Measurements from ENCODE around the gene CACNA1D.
"Not testable (repeated sequence)": the region's sequence is repeated elsewhere in the genome, so short reads cannot be mapped to it uniquely, and the experiment has no call there.

CACNA1D gene

DNA sequence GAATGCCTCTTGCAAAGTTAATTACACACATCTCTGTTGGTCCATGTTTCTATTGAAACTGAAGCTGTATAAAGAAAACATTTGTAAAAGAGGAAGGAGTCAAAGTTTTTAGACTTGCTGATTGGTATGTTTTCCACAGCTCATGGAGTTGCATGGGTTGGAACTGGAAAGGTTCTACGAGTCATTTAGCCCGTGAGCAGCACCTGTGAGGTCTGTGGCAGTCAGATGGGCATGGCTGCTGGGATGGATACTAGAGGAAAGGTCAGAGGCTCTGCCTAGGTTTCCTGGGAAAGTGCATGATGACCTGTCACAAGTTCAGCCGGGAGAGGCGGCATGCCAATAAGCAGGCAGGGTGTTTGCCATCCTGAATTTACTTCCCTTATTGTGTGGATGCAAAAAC lies 155.4 kb downstream of the CACNA1D start:
- Histone ChIP-seq H3K36me3 (ENCODE audit: insufficient read depth, low read length) (no peaks in the 10 kb centered on the region), H3K4me1 (ENCODE audit: insufficient read depth, low read length) (no peaks in the 10 kb centered on the region), H3K4me3 (ENCODE audit: low read length) (no peak overlapping the region), H3K9me3 (ENCODE audit: low read length) (no peaks in the 10 kb centered on the region), H2AFZ (ENCODE audit: low read depth, low read length) (no peak overlapping the region), H3K27me3 (ENCODE audit: insufficient read depth, low read length) (no peaks in the 10 kb centered on the region)

DNA sequence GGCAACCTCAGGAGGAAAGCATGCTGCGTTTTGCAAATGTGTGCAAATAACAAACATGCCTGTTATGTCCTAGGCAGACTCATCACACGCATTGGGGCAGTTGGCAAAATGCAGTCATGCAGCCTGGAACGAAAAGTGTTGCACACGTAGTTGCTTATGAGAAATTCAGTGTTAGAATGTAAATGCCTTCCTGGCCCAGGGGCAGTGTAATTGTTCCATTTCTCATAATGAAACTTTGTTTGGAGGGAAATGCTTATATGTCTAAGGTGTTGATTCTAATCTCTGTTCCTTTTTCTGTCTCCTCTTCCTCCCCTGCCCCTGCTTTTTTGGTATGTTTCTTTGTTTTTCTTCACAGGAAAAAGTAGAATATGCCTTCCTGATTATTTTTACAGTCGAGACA lies 156.0 kb downstream of the CACNA1D start:
- H3K27me3 ChIP-seq (ENCODE audit: insufficient read depth, low read length): no peaks in the 10 kb centered on the region
- no peaks in the 10 kb centered on the region for H3K9me3 ChIP-seq (ENCODE audit: low read length)

DNA sequence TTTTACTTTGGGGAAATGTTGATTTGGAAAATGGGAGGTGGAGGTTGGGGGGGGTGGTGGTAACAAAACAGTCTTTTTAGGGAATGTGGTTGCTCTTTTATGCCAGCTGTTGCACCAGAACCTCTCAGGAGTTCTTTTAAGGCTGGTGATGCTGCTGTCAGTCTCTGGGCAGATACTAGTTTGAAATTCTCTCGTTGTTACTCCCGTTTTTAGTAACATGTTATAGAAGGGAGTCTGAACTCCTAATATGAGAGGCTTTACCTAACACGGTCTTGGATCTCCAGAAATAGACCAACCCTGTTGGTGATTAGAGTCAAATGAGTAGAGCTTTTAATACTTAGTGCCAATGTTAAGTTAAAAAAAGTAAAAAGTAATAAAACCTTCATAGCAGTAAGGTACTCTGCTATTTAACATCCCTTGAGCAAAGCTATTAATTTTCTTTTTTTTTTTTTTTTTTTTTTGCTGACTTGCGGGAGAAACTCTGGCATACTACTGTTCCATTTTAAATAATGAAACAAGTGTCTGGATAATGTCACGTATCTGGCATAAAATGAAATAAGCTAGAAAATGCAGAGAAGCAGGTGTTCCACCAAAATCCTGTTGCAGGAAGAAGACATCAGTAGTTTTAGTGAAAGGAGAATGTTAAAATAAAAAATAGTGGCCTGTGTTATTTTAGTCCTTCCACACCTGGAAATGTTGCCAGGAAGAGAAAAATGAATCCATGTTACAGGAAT lies 156.7 kb downstream of the CACNA1D start:
- Histone ChIP-seq H3K4me1 (ENCODE audit: insufficient read depth, low read length) (no peaks in the 10 kb centered on the region), H3K4me3 (ENCODE audit: low read length) (no peak overlapping the region), H3K9me3 (ENCODE audit: low read length) (no peaks in the 10 kb centered on the region), H2AFZ (ENCODE audit: low read depth, low read length) (no peak overlapping the region), H3K27me3 (ENCODE audit: insufficient read depth, low read length) (no peaks in the 10 kb centered on the region), H3K36me3 (ENCODE audit: insufficient read depth, low read length) (no peaks in the 10 kb centered on the region)

More for the DNA sequence above, 156.0 kb downstream of the CACNA1D start:
- H3K36me3 ChIP-seq (ENCODE audit: insufficient read depth, low read length): no peaks in the 10 kb centered on the region
- no peak overlapping the region for H3K4me3 ChIP-seq (ENCODE audit: low read length)
- H2AFZ ChIP-seq (ENCODE audit: low read depth, low read length): no peak overlapping the region
- H3K4me1 ChIP-seq (ENCODE audit: insufficient read depth, low read length): no peaks in the 10 kb centered on the region

DNA sequence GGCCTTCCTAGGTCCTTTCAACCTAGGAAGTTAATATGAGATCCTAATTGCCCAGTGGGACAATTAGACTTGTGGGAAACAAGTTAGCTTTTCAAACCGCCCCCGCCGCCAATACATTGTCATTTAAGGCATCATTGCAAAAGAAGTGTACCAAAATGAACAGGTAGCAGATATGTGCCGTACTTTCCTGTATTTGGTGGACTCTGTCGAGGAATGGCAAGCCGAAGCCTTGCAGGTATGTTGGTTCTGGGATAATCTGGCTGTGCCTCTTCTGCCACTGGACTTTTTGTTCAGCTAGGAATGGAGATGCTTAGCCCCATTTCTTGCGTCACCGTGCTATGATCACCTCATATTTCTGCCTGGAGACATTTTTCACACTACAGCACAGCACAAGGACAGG lies 157.5 kb downstream of the CACNA1D start:
- Histone ChIP-seq H3K4me1 (ENCODE audit: insufficient read depth, low read length) (no peaks in the 10 kb centered on the region), H3K36me3 (ENCODE audit: insufficient read depth, low read length) (no peaks in the 10 kb centered on the region), H2AFZ (ENCODE audit: low read depth, low read length) (no peak overlapping the region), H3K9me3 (ENCODE audit: low read length) (no peaks in the 10 kb centered on the region), H3K4me3 (ENCODE audit: low read length) (no peak overlapping the region), H3K27me3 (ENCODE audit: insufficient read depth, low read length) (no peaks in the 10 kb centered on the region)

DNA sequence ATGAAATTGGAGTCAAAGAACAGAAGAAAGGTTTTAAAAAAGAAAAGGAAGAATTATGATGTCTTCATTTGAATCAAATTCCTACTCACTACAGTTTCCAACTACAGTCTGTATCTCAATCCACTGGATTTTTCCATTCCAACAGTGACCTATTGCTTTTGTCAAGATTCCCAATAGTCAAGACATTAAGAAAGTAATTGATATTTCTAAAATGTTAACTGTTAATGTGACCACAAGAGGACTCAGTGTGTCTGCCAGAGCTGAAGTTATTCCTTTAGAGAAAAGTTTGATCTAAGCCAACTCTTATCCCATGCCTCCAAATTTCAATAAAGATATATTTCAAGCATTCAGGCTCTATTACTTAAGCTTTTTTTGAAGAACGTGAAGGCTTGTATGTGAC lies 163.2 kb downstream of the CACNA1D start:
- no peak overlapping the region for H2AFZ ChIP-seq (ENCODE audit: low read depth, low read length)

DNA sequence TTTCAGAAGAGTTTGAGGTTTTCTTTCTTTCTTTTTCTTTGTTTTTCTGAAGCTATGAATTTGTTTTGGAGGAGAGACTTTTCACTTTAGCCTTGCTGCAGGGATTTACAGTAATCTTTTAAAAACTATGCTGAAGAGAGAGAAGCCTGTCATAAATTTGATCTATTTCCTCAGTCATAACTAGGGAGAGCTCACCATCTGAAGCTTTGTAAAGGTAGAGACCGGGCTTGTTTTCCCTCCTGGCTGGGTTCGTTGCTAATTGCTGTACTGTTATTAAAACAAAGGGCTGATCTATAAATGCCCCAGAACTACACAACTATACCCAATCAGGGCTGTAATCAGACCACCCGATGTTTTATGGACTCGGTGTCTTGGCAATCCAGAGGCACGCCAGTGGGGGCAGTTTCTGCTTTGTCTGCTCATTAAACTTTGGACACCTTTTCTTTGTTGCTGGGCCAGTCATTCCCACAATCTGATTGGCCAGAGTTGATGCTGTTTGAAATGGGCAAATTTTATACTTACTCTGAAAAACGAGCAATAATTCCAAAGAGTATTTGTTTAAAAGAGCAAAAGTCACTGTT lies 164.3 kb downstream of the CACNA1D start:
- Histone ChIP-seq H3K4me1 (ENCODE audit: insufficient read depth, low read length) (peaks cover 7% of the 10 kb centered on the region), H3K9me3 (ENCODE audit: low read length) (peaks cover 13% of the 10 kb centered on the region), H3K4me3 (ENCODE audit: low read length) (no peak overlapping the region), H3K36me3 (ENCODE audit: insufficient read depth, low read length) (no peaks in the 10 kb centered on the region), H3K27me3 (ENCODE audit: insufficient read depth, low read length) (no peaks in the 10 kb centered on the region), H2AFZ (ENCODE audit: low read depth, low read length) (no peak overlapping the region)

More for the DNA sequence above, 163.2 kb downstream of the CACNA1D start:
- Histone ChIP-seq H3K4me3 (ENCODE audit: low read length) (no peak overlapping the region), H3K27me3 (ENCODE audit: insufficient read depth, low read length) (no peaks in the 10 kb centered on the region), H3K4me1 (ENCODE audit: insufficient read depth, low read length) (peaks cover 7% of the 10 kb centered on the region), H3K9me3 (ENCODE audit: low read length) (peaks cover 10% of the 10 kb centered on the region), H3K36me3 (ENCODE audit: insufficient read depth, low read length) (no peaks in the 10 kb centered on the region)

DNA sequence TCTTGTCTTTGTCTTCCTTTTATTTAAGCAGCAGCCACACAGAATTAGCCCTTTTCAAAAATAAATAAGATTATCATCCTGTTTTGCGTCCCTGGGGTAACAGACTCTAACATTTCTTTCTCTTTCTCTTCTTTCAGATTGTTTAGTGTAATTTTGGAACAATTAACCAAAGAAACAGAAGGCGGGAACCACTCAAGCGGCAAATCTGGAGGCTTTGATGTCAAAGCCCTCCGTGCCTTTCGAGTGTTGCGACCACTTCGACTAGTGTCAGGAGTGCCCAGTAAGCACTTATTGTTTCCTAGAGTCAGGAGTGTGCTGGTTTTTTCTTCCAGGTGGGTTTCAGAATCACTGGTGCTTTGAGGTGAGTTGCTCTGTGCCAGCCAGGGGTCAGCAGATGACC lies 165.6 kb downstream of the CACNA1D start:
- peaks cover 13% of the 10 kb centered on the region for H3K9me3 ChIP-seq (ENCODE audit: low read length)

DNA sequence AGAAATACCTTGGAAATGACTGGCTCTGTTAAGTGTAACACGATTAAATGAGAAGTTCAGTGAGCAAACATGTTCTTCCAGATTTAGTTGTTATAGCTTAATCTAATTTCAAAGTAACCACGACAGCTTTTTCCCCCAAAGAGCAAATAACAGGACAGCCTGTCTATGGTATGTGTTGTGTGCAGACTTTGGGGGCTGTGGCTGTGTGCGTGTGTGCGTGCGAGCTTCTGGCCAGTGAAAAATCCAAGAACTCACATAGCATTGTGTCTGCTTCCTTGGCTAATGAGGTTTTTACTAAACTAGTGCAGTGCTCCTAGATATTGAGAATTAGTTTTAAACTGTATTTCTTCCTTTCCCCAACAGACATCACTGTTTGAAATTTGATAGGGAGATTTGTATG lies 167.1 kb downstream of the CACNA1D start:
- Histone ChIP-seq H3K36me3 (ENCODE audit: insufficient read depth, low read length) (no peaks in the 10 kb centered on the region), H3K27me3 (ENCODE audit: insufficient read depth, low read length) (no peaks in the 10 kb centered on the region), H2AFZ (ENCODE audit: low read depth, low read length) (no peak overlapping the region), H3K9me3 (ENCODE audit: low read length) (peaks cover 13% of the 10 kb centered on the region), H3K4me3 (ENCODE audit: low read length) (no peak overlapping the region), H3K4me1 (ENCODE audit: insufficient read depth, low read length) (peaks cover 7% of the 10 kb centered on the region)

More for the DNA sequence above, 165.6 kb downstream of the CACNA1D start:
- H3K36me3 ChIP-seq (ENCODE audit: insufficient read depth, low read length): no peaks in the 10 kb centered on the region
- H3K4me1 ChIP-seq (ENCODE audit: insufficient read depth, low read length): peaks cover 7% of the 10 kb centered on the region
- H2AFZ ChIP-seq (ENCODE audit: low read depth, low read length): no peak overlapping the region
- no peaks in the 10 kb centered on the region for H3K27me3 ChIP-seq (ENCODE audit: insufficient read depth, low read length)
- H3K4me3 ChIP-seq (ENCODE audit: low read length): no peak overlapping the region

DNA sequence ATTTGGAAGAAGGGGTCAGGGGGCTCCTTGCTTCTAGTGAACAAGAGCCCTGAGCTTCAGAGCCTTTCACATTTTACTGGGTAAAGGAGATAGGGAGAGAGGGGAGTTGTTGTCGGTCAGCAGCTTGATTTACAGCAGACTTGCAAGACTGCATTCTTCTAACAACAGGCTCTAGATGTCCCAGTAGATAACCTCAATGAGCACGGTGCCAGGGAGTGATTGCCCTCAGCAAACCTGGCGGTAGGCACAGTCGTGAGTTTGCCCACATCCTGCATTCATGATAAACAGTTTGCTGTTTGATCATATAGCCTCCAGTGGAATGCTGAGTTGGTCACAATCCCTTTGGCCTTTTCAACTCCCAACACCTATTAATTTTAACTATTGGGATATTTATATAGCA lies 170.4 kb downstream of the CACNA1D start:
- not testable (repeated sequence) for H3K27me3 ChIP-seq (ENCODE audit: insufficient read depth, low read length); H3K4me3 ChIP-seq (ENCODE audit: low read length); H2AFZ ChIP-seq (ENCODE audit: low read depth, low read length); H3K4me1 ChIP-seq (ENCODE audit: insufficient read depth, low read length); H3K36me3 ChIP-seq (ENCODE audit: insufficient read depth, low read length)
- peaks cover 13% of the 10 kb centered on the region for H3K9me3 ChIP-seq (ENCODE audit: low read length)

DNA sequence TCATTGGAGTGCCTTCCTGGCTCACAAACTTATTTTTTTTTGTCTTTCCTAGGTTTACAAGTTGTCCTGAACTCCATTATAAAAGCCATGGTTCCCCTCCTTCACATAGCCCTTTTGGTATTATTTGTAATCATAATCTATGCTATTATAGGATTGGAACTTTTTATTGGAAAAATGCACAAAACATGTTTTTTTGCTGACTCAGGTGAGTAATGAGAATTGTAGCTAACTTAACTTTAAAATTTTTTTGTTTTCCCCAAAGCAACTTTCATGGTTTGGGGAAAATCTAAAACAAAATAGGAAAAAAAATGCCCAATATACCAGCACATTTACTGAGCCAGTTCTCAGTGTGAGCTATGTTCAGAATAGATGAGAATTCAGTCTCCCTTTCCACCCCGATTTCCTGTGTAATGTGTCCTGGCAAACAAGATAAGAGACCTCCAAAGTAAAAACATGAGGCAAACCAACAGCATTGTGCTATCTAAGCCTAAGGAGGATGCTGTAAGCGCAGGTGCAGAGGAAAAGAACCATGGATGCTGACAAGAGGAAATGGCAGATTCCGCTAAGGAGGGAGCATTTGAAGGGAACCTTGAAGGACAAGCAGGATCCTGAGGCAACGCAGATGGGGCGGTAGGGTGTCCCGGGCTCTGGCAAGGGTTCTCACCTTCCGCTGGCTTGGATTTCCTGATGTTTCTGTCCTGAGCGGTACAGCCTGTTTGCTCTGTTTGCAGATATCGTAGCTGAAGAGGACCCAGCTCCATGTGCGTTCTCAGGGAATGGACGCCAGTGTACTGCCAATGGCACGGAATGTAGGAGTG lies 171.4 kb downstream of the CACNA1D start:
- Histone ChIP-seq H3K27me3 (ENCODE audit: insufficient read depth, low read length) (no peaks in the 10 kb centered on the region), H3K4me1 (ENCODE audit: insufficient read depth, low read length) (no peaks in the 10 kb centered on the region), H3K9me3 (ENCODE audit: low read length) (peaks cover 10% of the 10 kb centered on the region), H3K4me3 (ENCODE audit: low read length) (no peak overlapping the region), H3K36me3 (ENCODE audit: insufficient read depth, low read length) (no peaks in the 10 kb centered on the region), H2AFZ (ENCODE audit: low read depth, low read length) (no peak overlapping the region)

DNA sequence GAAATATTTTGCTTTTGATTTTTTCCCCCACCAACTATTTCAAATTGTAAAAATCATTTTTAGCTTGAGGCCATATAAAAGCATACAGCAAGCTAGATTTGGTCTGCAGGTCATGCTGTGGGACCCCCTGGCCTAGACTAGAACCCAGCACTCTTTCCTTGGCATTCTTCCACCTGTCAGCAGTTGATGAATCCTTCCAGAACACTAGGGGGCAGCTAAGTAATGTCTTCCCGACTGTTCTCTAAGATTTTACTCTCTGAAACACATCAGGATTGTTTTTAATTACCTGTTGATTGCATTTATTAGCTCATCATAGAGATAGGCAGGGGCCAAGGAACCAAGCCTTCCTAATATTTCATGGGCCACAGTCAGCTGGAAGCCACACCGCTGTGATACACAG lies 174.5 kb downstream of the CACNA1D start:
- Histone ChIP-seq H3K27me3 (ENCODE audit: insufficient read depth, low read length) (no peaks in the 10 kb centered on the region), H3K36me3 (ENCODE audit: insufficient read depth, low read length) (no peaks in the 10 kb centered on the region), H2AFZ (ENCODE audit: low read depth, low read length) (no peak overlapping the region), H3K9me3 (ENCODE audit: low read length) (no peaks in the 10 kb centered on the region), H3K4me3 (ENCODE audit: low read length) (no peak overlapping the region), H3K4me1 (ENCODE audit: insufficient read depth, low read length) (no peaks in the 10 kb centered on the region)

DNA sequence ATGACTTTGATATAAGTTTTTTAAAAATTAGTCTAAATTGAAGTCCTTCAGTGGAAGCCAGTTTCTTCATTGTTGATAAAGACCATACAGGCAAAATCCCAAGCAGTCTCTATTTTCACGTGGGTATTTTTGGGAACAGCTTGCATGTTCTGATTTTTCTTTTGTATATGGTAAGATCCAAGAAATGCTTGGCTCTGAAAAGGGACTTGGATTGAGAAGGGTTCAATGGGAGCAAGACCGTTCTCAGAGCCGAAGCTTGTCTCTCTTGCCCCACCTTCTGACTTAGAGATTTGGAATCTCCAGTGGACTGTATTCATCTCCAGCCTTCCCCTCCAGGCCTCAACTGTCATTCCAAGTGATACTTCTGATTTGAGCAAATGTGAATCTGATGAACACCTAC lies 176.3 kb downstream of the CACNA1D start:
- Histone ChIP-seq H3K27me3 (ENCODE audit: insufficient read depth, low read length) (no peaks in the 10 kb centered on the region), H2AFZ (ENCODE audit: low read depth, low read length) (no peak overlapping the region), H3K4me3 (ENCODE audit: low read length) (no peak overlapping the region), H3K36me3 (ENCODE audit: insufficient read depth, low read length) (no peaks in the 10 kb centered on the region), H3K9me3 (ENCODE audit: low read length) (no peaks in the 10 kb centered on the region), H3K4me1 (ENCODE audit: insufficient read depth, low read length) (no peaks in the 10 kb centered on the region)

DNA sequence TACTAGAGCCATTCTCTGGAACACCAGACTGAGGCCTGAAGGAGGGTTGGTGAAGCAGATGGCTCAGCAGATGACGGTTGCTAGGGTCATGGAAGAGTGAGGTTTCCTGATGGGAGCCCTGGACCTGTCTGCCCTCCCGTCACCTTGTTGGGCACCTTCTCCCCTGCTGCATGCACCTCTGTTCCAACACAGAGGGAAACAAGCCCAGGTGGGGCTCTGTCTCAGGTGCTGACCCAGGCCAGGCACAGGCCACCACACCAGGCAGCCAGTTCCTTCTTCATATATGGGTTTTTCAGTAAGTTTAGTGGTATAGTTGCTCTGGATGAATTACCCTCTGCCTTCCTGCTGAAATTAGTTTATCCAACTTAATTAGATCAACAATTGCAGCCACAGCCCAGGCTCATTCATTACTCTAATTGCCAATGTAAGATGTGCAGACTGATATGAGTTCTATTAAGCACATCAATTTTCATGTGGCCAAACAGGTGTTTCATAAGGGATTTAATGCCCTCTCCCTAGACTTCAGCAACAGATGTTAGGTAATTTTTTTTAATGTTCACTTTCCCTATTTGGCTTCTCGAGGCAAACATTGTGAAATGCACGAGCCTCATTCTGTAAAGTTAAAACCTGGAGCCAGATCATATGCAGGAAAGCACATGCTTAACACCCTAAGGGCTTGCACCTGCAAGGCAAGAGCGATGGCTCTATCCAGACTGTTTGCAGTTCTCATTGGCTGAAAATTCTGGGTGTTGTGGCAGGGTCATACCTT lies 177.0 kb downstream of the CACNA1D start:
- Histone ChIP-seq H3K9me3 (ENCODE audit: low read length) (no peaks in the 10 kb centered on the region), H3K4me3 (ENCODE audit: low read length) (no peak overlapping the region), H3K36me3 (ENCODE audit: insufficient read depth, low read length) (no peaks in the 10 kb centered on the region), H2AFZ (ENCODE audit: low read depth, low read length) (no peak overlapping the region), H3K27me3 (ENCODE audit: insufficient read depth, low read length) (no peaks in the 10 kb centered on the region), H3K4me1 (ENCODE audit: insufficient read depth, low read length) (no peaks in the 10 kb centered on the region)

All from neuron (in vitro differentiated cells).